Lower leg skin (tissue), 4 donors: Measurements from ENCODE around the gene NDUFB6. TPM values are rescaled to one million over a fixed set of nuclear protein-coding genes. Genes with fewer than 3 reads are reported as not detected.
"Not testable (repeated sequence)": the region's sequence is repeated elsewhere in the genome, so short reads cannot be mapped to it uniquely, and the experiment has no call there.

Source experiments
- DNase-seq, 2 donors: peaks; one replicate each; pipeline ENCODE4 v3.0.0-alpha.2; 2019; ENCODE audit warnings: low spot score in 2 of 2
- H3K4me3 ChIP-seq: fragments of 200-600 bp; sonication (generic); 2 replicates; pipeline ENCODE4 v1.5.1; 2017; ENCODE audit warnings: mild to moderate bottlenecking, low read depth; ENCODE audit not compliant: poor library complexity, severe bottlenecking
- POLR2A ChIP-seq, 2 donors: fragments of 450-650 bp; IDR thresholded peaks; one replicate each; pipeline ENCODE4 v1.6.1; 2016 to 2017; ENCODE audit warnings: antibody characterized with exemption in 2 of 2, mild to moderate bottlenecking in 1 of 2, moderate library complexity in 1 of 2
- WGBS, 2 donors: methylation state at CpG; one replicate each; pipeline ENCODE4 v1.1.5; 2018; 5-methylcytosine and 5-hydroxymethylcytosine counted together
- intact Hi-C: fragments of 100-400 bp; cut with DNase I; formaldehyde crosslinking; loops from one replicate; pipeline ENCODE4 v1.15.0; 2023; ENCODE audit warnings: low total_unique reads
- total RNA-seq, 4 donors: library from RNA; depleted of rRNA; stranded (reverse); fragments of >200 nt; gene quantifications; one replicate each; pipeline ENCODE4 v1.1.0, GENCODE V29; 2016
- TF ChIP-seq, protein P1 (sequence below), 3 donors: fragments of 450-650 bp; IDR thresholded peaks; one replicate each; pipeline ENCODE4 v1.5.1; 2016; ENCODE audit warnings: antibody characterized with exemption in 3 of 3, mild to moderate bottlenecking in 3 of 3, moderate library complexity in 2 of 3

NDUFB6 gene
- total RNA-seq, 4 donors from 2014 or later: 24.5 to 34.5 (median 26.4) TPM

DNA sequence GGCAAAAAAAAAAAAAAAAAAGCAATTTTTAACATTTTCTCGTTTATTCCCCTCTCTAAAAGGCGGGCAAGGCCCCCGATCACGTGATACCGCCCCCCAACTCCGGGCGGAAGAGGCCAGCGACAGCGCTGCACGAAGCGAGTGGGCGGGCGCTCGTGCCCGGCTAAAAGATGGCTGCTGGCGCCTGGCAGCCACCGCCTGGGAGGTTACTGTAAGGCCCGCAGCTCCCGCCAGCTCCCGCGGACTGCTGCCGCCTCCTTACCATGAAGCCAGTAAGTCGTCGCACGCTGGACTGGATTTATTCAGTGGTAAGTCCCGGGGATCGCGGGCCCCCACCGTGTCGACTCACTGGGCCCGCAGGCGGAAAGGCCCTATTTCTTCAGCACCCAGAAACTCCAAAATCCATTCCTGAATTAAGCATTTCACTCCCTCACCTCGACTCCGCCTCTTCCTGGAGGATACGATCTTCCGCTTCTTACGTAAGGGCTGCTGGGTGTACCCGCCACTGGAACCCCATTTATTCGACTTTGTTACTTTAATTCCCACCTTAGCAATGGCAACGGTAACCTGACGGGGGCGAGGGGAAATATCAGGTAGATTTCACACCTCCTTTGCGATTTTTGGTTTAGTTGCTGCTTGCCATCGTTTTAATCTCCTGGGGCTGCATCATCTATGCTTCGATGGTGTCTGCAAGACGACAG is 20.6 kb downstream of the NDUFB6 start, which contains the start of the genes SMIM27 and TOPORS:
TSS of gene SMIM27 (plus strand) at position 156 of the 701 bp plus-strand sequence. CDS start at position 264, 108 bp downstream.
TSS of gene TOPORS (minus strand) at position 415 of the 701 bp plus-strand sequence. CDS start at position 265, 150 bp downstream.
- no peak for TF ChIP-seq POLR2A (IDR thresholded peaks at IDR 0.05)
- TF ChIP-seq, protein P1, sequence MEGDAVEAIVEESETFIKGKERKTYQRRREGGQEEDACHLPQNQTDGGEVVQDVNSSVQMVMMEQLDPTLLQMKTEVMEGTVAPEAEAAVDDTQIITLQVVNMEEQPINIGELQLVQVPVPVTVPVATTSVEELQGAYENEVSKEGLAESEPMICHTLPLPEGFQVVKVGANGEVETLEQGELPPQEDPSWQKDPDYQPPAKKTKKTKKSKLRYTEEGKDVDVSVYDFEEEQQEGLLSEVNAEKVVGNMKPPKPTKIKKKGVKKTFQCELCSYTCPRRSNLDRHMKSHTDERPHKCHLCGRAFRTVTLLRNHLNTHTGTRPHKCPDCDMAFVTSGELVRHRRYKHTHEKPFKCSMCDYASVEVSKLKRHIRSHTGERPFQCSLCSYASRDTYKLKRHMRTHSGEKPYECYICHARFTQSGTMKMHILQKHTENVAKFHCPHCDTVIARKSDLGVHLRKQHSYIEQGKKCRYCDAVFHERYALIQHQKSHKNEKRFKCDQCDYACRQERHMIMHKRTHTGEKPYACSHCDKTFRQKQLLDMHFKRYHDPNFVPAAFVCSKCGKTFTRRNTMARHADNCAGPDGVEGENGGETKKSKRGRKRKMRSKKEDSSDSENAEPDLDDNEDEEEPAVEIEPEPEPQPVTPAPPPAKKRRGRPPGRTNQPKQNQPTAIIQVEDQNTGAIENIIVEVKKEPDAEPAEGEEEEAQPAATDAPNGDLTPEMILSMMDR (IDR thresholded peaks at IDR 0.05): no peak
- 0% methylated on average over 45 to 46 of the region's 46 CpGs for WGBS, 2 donors
- intact Hi-C loops: no loop called here
- peak within 1 kb of the TSS; percentile 66 for H3K4me3 ChIP-seq
- peak; percentile 83 to 98 for DNase-seq

- peak; percentile 27 to 86 for DNase-seq
- intact Hi-C loops: no loop called here
- H3K4me3 ChIP-seq: peak overlapping the region; percentile 66
- 0 to 1% methylated on average over 36 of the region's 36 CpGs for WGBS, 2 donors
- no peak for TF ChIP-seq POLR2A (IDR thresholded peaks at IDR 0.05)
- TF ChIP-seq, protein P1 (IDR thresholded peaks at IDR 0.05): no peak
Measured at GRCh38 chr9:32551276-32552051, 21.5 kb downstream of the NDUFB6 start.

- WGBS, 2 donors: 0 to 1% methylated on average over 20 to 75 of the region's 75 CpGs
- DNase-seq: peak; percentile 89 to 98
- TF ChIP-seq, protein P1 (IDR thresholded peaks at IDR 0.05): no peak
- no peak for TF ChIP-seq POLR2A (IDR thresholded peaks at IDR 0.05)
- intact Hi-C loops: no loop called here
- H3K4me3 ChIP-seq: peak overlapping the region; percentile 66
Measured at GRCh38 chr9:32550562-32551275, 22.2 kb downstream of the NDUFB6 start.

DNA sequence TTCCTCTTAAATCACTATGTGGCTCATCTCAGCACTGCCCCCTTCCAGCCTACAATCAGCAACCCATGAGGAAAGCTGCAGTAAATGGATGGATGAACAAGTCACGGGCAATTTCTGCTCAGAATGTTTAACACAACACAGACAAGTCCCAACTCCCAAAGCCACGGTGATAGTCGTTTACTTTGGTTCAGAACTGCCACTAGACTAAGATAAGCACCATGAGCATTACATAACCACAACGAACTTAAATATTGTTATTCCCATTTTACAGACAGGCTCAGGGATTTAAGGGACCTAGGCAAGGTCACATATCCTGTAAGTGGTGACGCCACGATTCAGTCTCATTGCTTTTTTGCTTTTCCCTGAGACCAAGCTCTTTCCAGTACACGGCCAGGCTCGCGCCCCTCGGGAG is 22.8 kb downstream of the NDUFB6 start:
- H3K4me3 ChIP-seq: peak overlapping the region; percentile 66
- intact Hi-C loops: no loop called here
- 2 to 3% methylated on average over 7 to 10 of the region's 10 CpGs for WGBS, 2 donors
- DNase-seq: no peak
- TF ChIP-seq POLR2A (IDR thresholded peaks at IDR 0.05): no peak
- TF ChIP-seq, protein P1 (IDR thresholded peaks at IDR 0.05): no peak

- DNase-seq, H3K4me3 ChIP-seq, intact Hi-C loops: not testable (repeated sequence)
- 94 to 97% methylated on average over 20 of the region's 20 CpGs for whole genome bisulfite sequencing, 2 donors
Measured at GRCh38 chr9:32548213-32548612, 24.7 kb downstream of the NDUFB6 start.
